ENCODE measurements around the gene CA4. TPM values are rescaled to one million over a fixed set of nuclear protein-coding genes. Genes with fewer than 3 reads are reported as not detected.
"Not testable (repeated sequence)": the region's sequence is repeated elsewhere in the genome, so short reads cannot be mapped to it uniquely, and the experiment has no call there.

CA4 gene
- total RNA-seq, 1 experiment from 2014 or later = 1.7 TPM

- H3K4me3 Mint-ChIP-seq; H3T11ph ChIP-seq (ENCODE audit: low read length); H3K27me3 ChIP-seq (ENCODE audit: insufficient read depth, low read length); H3K27me3 Mint-ChIP-seq (ENCODE audit: low read depth); H3K27ac ChIP-seq (ENCODE audit: insufficient read length, low read depth, low read length); H3K4me2 ChIP-seq (ENCODE audit: insufficient read depth, insufficient read length, low read length); H3K18ac ChIP-seq (ENCODE audit: insufficient read length, low read depth, low read length); H2AK5ac ChIP-seq (ENCODE audit: insufficient read length, low read length); H3K23ac ChIP-seq (ENCODE audit: insufficient read length, low read depth, low read length); H3K79me2 ChIP-seq (ENCODE audit: insufficient read depth, low read length); H4K20me1 ChIP-seq (ENCODE audit: control insufficient read depth, insufficient read depth, insufficient read length); H2BK5ac ChIP-seq (ENCODE audit: insufficient read length, low read length); H2BK120ac ChIP-seq (ENCODE audit: low read depth, low read length, poor library complexity, severe bottlenecking); H3K14ac ChIP-seq (ENCODE audit: insufficient read depth, low read length); H3K9ac ChIP-seq (ENCODE audit: extremely low read depth, insufficient read length, low read length); H3K23me2 ChIP-seq (ENCODE audit: insufficient read length, low read depth, low read length, poor library complexity, severe bottlenecking); H3K79me1 ChIP-seq (ENCODE audit: insufficient read depth, low read depth, low read length, poor library complexity, severe bottlenecking); H3K4me1 Mint-ChIP-seq; H2AFZ ChIP-seq (ENCODE audit: low read length); H3K4me1 ChIP-seq (ENCODE audit: insufficient read depth, low read length); H4K8ac ChIP-seq (replicated peaks; ENCODE audit: insufficient read length, low read depth, low read length); H3K27ac Mint-ChIP-seq; H3K4ac ChIP-seq (ENCODE audit: low read depth, low read length); H4K5ac ChIP-seq (ENCODE audit: insufficient read length, low read depth, low read length); H3K9me3 ChIP-seq (ENCODE audit: control insufficient read depth, low read depth, low read length); H3K9me3 Mint-ChIP-seq; H2BK15ac ChIP-seq (ENCODE audit: low read depth, low read length); H2BK12ac ChIP-seq (ENCODE audit: insufficient read length, low read depth, low read length); H4K91ac ChIP-seq (ENCODE audit: insufficient read length, low read depth, low read length); DNase-seq; H3K56ac ChIP-seq (ENCODE audit: insufficient read length, low read depth, low read length); H2BK20ac ChIP-seq (ENCODE audit: low read depth, low read length, poor library complexity, severe bottlenecking): not testable (repeated sequence)
- peaks cover 40 to 81% (median 51%) of the 10 kb centered on the region in 3 experiments; a peak in 6 of 7 replicates for H3K36me3 Mint-ChIP-seq (ENCODE audit: insufficient read depth in 1 of 3, low read depth in 3 of 3)
- no CpG with 5 or more reads among the region's 3 CpGs for WGBS (ENCODE audit: extremely low coverage, insufficient read length, low lambda C conversion rate)
Measured at GRCh38 chr17:60193032-60193431, 43.3 kb downstream of the CA4 start.
